ENCODE data around the gene METTL26.

GRCh38 chr16:674214-674881 is 38.2 kb upstream of the METTL26 start:
- no peak for TF ChIP-seq EZH2 (IDR thresholded peaks at IDR 0.05)
- TF ChIP-seq POLR2AphosphoS5 (IDR thresholded peaks at IDR 0.05; ENCODE audit: borderline replicate concordance, low read depth, low read length): no peak; the same call in 1 of the 2 replicates
- TF ChIP-seq FOXP2 (optimal IDR thresholded peaks at IDR 0.05; ENCODE audit: control extremely low read depth, extremely low read length, insufficient read depth): no peak
